CD4-positive, alpha-beta T cell (primary cell): ENCODE data around the gene MAMSTR. TPM values are rescaled to one million over a fixed set of nuclear protein-coding genes. Genes with fewer than 3 reads are reported as not detected.

Experiments
- ATAC-seq: fragments of 200-7000 bp; cut with Tn5 transposase; one replicate; pipeline ENCODE4 v1.10.0; 2022; ENCODE audit warnings: mild to moderate bottlenecking; ENCODE audit not compliant: poor library complexity
- CTCF ChIA-PET: fragments of 350-600 bp; sonication (Branson Sonifier 250); formaldehyde crosslinking; loops from one replicate; lab custom pipeline; 2021; ENCODE audit warnings: antibody characterized with exemption, inconsistent platforms; lab: Charles Lee
- POLR2A ChIA-PET: fragments of 350-600 bp; sonication (Branson Sonifier 250); formaldehyde crosslinking; loops from one replicate; lab custom pipeline; 2021; ENCODE audit warnings: antibody characterized with exemption, inconsistent platforms; lab: Charles Lee
- DNase-seq, 14 experiments: peaks; one replicate each; pipeline ENCODE4 v3.0.0-alpha.2; 2013 to 2020; ENCODE audit warnings: mixed read lengths in 2 of 14
- H3K27ac ChIP-seq, 2 donors: one replicate each; pipeline versions ENCODE4 v1.5.1 to v1.7.0; 2013; ENCODE audit warnings: low read length in 2 of 2, low read depth in 1 of 2, mild to moderate bottlenecking in 1 of 2
- H3K27me3 ChIP-seq, 2 experiments: 1 replicate in 1 of 2; 2 replicates in 1 of 2; pipeline versions ENCODE4 v1.6.1 to v1.7.0; 2013; ENCODE audit warnings: low read length in 2 of 2, control low read depth in 1 of 2, mild to moderate bottlenecking in 1 of 2, moderate library complexity in 1 of 2; ENCODE audit not compliant: insufficient read depth in 2 of 2, control insufficient read depth in 1 of 2
- H3K36me3 ChIP-seq: one replicate; pipeline ENCODE4 v1.6.1; 2013; ENCODE audit warnings: low read length, control low read depth; ENCODE audit not compliant: insufficient read depth
- H3K4me1 ChIP-seq: one replicate; pipeline ENCODE4 v1.6.1; 2013; ENCODE audit warnings: low read length, control low read depth; ENCODE audit not compliant: insufficient read depth
- H3K4me3 ChIP-seq: one replicate; pipeline ENCODE4 v1.5.1; 2013; ENCODE audit warnings: mild to moderate bottlenecking, low read length, moderate library complexity
- H3K9me3 ChIP-seq, 2 experiments: 1 replicate in 1 of 2; 2 replicates in 1 of 2; pipeline versions ENCODE4 v1.6.1 to v1.7.0; 2013; ENCODE audit warnings: low read length in 2 of 2, mild to moderate bottlenecking in 2 of 2, control low read depth in 1 of 2, moderate library complexity in 1 of 2; ENCODE audit not compliant: control insufficient read depth in 1 of 2, insufficient read depth in 1 of 2
- H3K27ac Mint-ChIP-seq: one replicate; pipeline ENCODE4 v1.8.0; 2020; ENCODE audit warnings: mixed read lengths
- H3K27me3 Mint-ChIP-seq: one replicate; pipeline ENCODE4 v1.8.0; 2021; ENCODE audit warnings: mixed read lengths
- H3K36me3 Mint-ChIP-seq: one replicate; pipeline ENCODE4 v1.8.0; 2021; ENCODE audit warnings: low read depth, mixed read lengths
- H3K4me1 Mint-ChIP-seq: one replicate; pipeline ENCODE4 v1.8.0; 2021; ENCODE audit warnings: low read depth, mixed read lengths
- H3K4me3 Mint-ChIP-seq: one replicate; pipeline ENCODE4 v1.8.0; 2020; ENCODE audit warnings: mild to moderate bottlenecking, mixed read lengths
- H3K9me3 Mint-ChIP-seq: one replicate; pipeline ENCODE4 v1.8.0; 2020; ENCODE audit warnings: mixed read lengths
- intact Hi-C, 2 experiments: fragments of 100-400 bp; cut with DNase I in 1 of 2; cut with micrococcal nuclease in 1 of 2; formaldehyde crosslinking; loops; one replicate each; pipeline versions ENCODE4 v1.15.1 to v1.9.0; 2023 to 2025; cut with DNase I, micrococcal nuclease
- total RNA-seq, 174 experiments: library from RNA in 2 of 174; stranded (reverse) in 2 of 174; gene quantifications; one replicate each; pipeline ENCODE4 v1.2.3 and lab custom pipeline; 2021 to 2026
- TF ChIP-seq, protein P1 (sequence below): fragments of 200-600 bp; IDR thresholded peaks from one replicate; pipeline ENCODE4 v1.8.0; 2022; ENCODE audit warnings: antibody characterized with exemption, mild to moderate bottlenecking

MAMSTR gene
- total RNA-seq, 2 experiments from 2014 or later, result 0.47 to 0.50 TPM

DNA sequence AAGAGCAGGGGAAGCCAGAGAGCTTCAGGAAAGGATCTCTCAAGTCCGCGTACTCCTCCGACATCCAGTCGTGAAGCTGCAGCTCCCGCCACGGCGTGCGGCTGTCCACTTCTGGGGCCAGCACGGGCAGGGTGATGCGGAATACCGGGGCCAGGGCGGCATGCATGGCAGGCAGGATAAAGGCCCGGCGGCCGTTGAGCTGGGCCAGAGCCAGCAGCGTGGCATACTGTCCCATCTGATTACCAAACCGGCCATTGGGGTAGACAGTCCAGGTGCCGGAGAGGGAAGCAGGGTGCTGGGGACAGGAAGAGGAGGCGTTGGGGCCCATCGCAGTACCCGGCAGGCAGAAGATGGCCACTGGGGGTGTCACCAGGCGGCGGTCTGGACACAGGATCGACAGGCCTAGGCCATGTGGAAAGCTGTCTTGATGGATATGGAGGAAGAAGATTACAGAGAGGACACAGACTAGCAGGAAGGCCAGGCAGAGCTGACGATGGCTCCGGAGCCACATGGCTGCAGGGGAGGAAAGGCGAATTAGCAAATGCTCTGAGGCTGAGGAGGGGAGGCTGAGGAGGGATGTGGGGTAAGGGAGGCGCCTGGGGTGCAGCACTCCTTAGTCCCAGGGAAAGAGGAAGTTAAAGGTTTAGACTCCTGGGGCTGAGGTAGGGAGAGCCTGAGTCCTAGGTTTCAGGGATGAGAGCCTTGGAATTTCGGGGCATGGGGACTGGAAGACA lies 31.4 kb upstream of the MAMSTR start:
- Histone ChIP-seq H3K27ac (no peak overlapping the region), H3K4me1 (peaks cover 32% of the 10 kb centered on the region), H3K36me3 (no peaks in the 10 kb centered on the region), H3K27me3 (peaks cover 30 to 32% of the 10 kb centered on the region in 2 experiments), H3K4me3 (no peak overlapping the region), H3K9me3 (peaks cover 0 to 5% of the 10 kb centered on the region in 2 experiments)
- peaks cover 40% of the 10 kb centered on the region for H3K27me3 Mint-ChIP-seq
- no peak overlapping the region for H3K27ac Mint-ChIP-seq
- TF ChIP-seq, protein P1, sequence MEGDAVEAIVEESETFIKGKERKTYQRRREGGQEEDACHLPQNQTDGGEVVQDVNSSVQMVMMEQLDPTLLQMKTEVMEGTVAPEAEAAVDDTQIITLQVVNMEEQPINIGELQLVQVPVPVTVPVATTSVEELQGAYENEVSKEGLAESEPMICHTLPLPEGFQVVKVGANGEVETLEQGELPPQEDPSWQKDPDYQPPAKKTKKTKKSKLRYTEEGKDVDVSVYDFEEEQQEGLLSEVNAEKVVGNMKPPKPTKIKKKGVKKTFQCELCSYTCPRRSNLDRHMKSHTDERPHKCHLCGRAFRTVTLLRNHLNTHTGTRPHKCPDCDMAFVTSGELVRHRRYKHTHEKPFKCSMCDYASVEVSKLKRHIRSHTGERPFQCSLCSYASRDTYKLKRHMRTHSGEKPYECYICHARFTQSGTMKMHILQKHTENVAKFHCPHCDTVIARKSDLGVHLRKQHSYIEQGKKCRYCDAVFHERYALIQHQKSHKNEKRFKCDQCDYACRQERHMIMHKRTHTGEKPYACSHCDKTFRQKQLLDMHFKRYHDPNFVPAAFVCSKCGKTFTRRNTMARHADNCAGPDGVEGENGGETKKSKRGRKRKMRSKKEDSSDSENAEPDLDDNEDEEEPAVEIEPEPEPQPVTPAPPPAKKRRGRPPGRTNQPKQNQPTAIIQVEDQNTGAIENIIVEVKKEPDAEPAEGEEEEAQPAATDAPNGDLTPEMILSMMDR, result no peak
- H3K4me1 Mint-ChIP-seq, result peaks cover 22% of the 10 kb centered on the region
- H3K9me3 Mint-ChIP-seq, result no peaks in the 10 kb centered on the region
- intact Hi-C loops, result no loop called here
- POLR2A ChIA-PET, result interaction anchor here (0.9 to 2.0 kb wide), 3 partner anchors 12 to 37 kb away, joined by 3 to 9 read pairs (median 4); partner anchors contain the start of gene RASIP1
- peak overlapping the region; percentile 54 for H3K4me3 Mint-ChIP-seq
- DNase-seq (no peak), ATAC-seq (no peak)
- no peaks in the 10 kb centered on the region for H3K36me3 Mint-ChIP-seq
- CTCF ChIA-PET, result no interaction called here

DNA sequence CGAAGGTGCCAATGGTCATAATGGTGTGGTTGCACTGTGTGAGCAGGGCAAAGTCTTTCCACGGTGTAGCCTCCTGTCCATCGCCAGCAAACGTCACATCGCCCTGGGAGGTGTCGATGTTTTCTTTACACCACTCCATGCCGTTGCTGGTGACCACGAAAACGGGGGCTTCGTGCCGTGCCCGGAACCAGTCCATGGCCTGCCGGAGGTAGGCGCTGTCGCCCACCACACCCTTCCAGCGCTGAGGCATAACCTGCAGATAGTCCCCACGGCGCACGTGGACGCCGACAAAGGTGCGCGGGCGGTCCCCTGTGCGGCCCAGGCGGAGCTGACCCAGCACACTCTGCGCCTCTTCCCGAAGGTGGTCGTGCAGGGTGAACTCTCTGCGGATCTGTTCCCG lies 30.8 kb upstream of the MAMSTR start:
- Histone ChIP-seq H3K4me1 (peaks cover 36% of the 10 kb centered on the region), H3K4me3 (no peak overlapping the region), H3K9me3 (peaks cover 0 to 10% of the 10 kb centered on the region in 2 experiments), H3K27me3 (peaks cover 32 to 34% of the 10 kb centered on the region in 2 experiments), H3K36me3 (no peaks in the 10 kb centered on the region), H3K27ac (no peak overlapping the region)
- Mint-ChIP-seq H3K4me3 (no peak overlapping the region), H3K27me3 (peaks cover 40% of the 10 kb centered on the region), H3K36me3 (no peaks in the 10 kb centered on the region), H3K27ac (no peak overlapping the region), H3K9me3 (no peaks in the 10 kb centered on the region), H3K4me1 (peaks cover 26% of the 10 kb centered on the region)
- ATAC-seq (no peak), DNase-seq (no peak)
- CTCF ChIA-PET, result no interaction called here
- intact Hi-C loops, result no loop called here
- TF ChIP-seq, protein P1, result no peak
- POLR2A ChIA-PET, result no interaction called here

DNA sequence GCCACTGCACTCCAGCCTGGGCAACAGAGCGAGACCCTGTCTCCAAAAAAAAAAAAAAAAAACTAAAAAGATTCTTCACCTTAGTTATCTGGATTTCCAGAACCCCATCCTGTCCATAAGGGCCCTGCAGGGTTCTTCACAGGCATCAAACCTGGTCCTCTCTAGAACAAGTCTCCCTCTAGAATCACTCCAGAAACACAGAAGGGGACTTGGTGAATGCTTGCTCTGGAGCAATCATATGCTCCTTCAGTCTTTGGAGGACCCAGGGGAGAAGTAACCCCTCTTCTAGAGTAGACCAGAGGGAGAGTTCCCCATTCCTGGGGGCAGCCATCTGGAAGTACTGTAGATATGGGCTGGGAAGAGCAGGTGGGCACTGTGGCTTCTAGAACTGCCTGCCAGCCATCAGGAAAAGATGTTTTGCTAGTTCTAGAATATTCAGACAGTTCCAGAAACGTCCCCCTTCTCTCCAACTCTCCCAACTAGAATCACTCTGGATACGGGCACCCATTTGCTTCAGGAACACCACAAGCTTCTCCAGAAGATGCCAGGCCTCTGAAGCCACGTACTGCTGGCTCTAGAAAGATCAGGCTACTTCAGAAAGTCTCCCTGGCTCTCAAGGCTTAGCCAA lies 30.2 kb upstream of the MAMSTR start:
- CTCF ChIA-PET, result no interaction called here
- H3K27me3 ChIP-seq, result peaks cover 27 to 29% of the 10 kb centered on the region in 2 experiments

More for the DNA sequence above, 30.2 kb upstream of the MAMSTR start:
- Histone ChIP-seq H3K9me3 (peaks cover 0 to 12% of the 10 kb centered on the region in 2 experiments), H3K4me1 (peaks cover 37% of the 10 kb centered on the region), H3K4me3 (no peak overlapping the region), H3K27ac (no peak overlapping the region), H3K36me3 (no peaks in the 10 kb centered on the region)
- DNase-seq (no peak), ATAC-seq (no peak)
- H3K36me3 Mint-ChIP-seq, result no peaks in the 10 kb centered on the region
- TF ChIP-seq, protein P1, result no peak
- peaks cover 30% of the 10 kb centered on the region for H3K4me1 Mint-ChIP-seq
- no peak overlapping the region for H3K4me3 Mint-ChIP-seq
- peaks cover 42% of the 10 kb centered on the region for H3K27me3 Mint-ChIP-seq
- intact Hi-C loops, result loop anchor here in 1 of 2 experiments (5.0 kb wide), 1 partner anchor 243 kb away; the partner anchor contains the start of genes GYS1 and RUVBL2
- POLR2A ChIA-PET, result no interaction called here
- no peak overlapping the region for H3K27ac Mint-ChIP-seq
- H3K9me3 Mint-ChIP-seq, result no peaks in the 10 kb centered on the region
